HG02571 (cell line): ENCODE measurements around the gene NATD1.
"Not testable (repeated sequence)": the region's sequence is repeated elsewhere in the genome, so short reads cannot be mapped to it uniquely, and the experiment has no call there.

ENCODE experiments used
- ATAC-seq: cut with Tn5 transposase; IDR thresholded peaks from one replicate; pipeline ENCODE4 v1.9.1; 2021; ENCODE audit warnings: mild to moderate bottlenecking, moderate library complexity; ENCODE audit not compliant: unreplicated experiment

Gene NATD1

DNA sequence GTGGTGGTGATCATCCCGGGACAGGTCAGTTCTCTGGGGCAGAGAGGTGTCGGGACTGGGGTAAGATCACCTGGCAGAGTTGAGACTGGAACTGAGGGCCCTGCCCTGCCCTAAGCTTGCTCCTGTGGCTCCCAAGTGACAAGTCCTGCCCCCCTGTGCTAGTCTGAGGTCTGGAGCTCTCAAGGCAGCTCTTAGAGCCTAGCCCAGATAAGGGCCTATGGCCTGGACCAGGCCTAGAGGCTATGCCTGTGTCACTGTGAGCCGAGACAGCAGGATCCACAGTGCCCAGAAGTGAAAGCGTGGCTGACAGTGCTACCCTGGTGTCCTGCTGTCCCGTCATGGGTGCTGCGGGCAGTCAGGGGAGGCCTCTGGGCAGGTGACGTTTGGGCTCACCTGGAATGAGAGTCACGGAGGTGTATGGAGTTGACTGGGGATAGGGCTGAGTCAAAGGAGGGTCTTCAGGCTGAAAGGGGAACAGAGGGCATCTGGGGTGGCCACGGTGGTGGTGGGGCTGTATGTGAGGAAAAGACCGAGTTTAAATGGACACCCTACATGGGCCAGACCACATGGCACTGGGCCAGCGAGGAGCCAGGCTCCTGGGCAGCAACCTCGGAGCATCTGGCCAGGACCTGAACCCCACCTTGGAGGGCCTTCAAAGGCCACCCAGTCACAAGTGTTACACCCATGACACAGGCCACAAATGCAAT is 5.5 kb downstream of the NATD1 start:
- no peak for ATAC-seq

DNA sequence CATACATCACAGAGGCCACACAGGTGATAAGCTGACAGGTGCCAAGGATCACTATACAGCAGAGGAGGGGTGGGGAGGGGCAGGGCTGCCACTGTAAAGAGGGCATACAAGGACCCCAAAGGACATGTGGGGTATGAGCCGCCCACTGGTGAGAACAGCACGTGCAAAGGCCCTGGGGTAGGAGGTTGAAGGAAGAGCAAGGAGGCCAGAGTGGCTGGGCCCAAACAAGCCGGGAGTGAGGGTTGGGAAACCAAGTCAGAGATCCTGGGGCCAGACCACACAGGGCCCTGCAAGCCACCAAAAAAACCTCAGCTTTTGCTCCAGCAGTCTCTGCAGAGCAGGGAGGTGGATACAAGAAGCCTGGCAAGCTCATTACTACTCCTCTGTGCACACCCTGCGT is 6.5 kb downstream of the NATD1 start:
- ATAC-seq = no peak

DNA sequence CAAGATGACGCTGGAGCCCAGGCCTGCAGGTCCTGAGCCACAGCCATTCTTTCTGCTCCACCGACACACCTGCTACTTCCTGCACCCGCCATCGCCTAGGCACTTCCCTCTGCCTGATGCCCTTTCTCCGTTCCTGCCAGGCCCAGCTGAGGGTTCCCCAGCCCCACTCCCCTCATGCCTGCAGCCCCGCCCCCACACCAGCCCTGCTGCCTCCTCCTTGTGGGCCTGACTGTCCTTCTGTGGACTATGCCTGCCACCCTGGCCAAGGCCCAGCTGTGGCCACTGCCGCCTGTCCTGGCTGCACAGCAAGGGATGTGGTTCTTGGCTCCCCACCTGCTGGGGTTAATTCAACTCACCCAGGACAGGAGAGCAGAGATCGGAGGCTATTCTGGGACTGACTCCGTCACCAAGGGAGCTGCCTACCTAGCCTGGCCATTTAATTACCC is 7.5 kb downstream of the NATD1 start:
- no peak for ATAC-seq

- ATAC-seq = no peak
Observed at GRCh38 chr17:21243516-21244303, 9.5 kb downstream of the NATD1 start.

- no peak for ATAC-seq
Observed at GRCh38 chr17:21242780-21243515, 10.3 kb downstream of the NATD1 start.

DNA sequence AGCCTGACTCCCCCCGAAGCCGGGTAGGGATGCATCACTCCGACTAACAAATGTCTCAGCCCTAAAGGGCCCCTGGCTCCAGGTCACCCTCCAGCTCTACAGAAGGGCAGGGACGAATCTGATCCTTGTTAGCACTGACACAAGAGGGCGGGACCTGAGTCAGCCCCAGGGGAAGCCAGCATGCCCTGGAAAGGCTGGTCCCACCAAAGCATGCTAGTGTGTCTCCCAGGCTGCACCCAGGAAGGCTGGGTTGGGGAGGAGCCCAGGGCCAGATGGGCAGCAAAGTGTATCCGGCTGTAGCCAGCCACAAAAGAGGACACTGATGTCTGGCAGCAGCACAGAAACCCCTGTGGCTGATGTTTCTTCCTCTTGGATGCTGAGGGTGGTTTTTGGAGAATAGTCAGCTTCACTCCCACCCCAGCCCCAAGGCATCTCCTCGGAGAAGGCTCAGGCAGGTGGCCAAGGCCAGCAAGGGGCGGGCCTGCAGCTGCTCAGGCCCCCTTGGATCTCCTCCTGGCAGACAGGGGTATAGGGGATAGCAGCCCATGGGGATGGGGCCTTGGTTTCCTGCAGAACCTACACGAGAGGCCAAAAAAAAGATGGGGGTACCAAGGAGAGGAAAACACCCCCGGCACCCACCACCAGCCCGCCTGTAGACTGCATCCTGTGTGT is 11.0 kb downstream of the NATD1 start:
- no peak for ATAC-seq

GRCh38 chr17:21241564-21241963 is 11.6 kb downstream of the NATD1 start:
- no peak for ATAC-seq

GRCh38 chr17:21240369-21241055 is 12.7 kb downstream of the NATD1 start:
- no peak for ATAC-seq

- ATAC-seq = no peak
Observed at GRCh38 chr17:21239680-21240368, 13.4 kb downstream of the NATD1 start.

- no peak for ATAC-seq
Observed at GRCh38 chr17:21235921-21236320, 17.3 kb downstream of the NATD1 start.

GRCh38 chr17:21233581-21234347 is 19.4 kb downstream of the NATD1 start:
- ATAC-seq = no peak

DNA sequence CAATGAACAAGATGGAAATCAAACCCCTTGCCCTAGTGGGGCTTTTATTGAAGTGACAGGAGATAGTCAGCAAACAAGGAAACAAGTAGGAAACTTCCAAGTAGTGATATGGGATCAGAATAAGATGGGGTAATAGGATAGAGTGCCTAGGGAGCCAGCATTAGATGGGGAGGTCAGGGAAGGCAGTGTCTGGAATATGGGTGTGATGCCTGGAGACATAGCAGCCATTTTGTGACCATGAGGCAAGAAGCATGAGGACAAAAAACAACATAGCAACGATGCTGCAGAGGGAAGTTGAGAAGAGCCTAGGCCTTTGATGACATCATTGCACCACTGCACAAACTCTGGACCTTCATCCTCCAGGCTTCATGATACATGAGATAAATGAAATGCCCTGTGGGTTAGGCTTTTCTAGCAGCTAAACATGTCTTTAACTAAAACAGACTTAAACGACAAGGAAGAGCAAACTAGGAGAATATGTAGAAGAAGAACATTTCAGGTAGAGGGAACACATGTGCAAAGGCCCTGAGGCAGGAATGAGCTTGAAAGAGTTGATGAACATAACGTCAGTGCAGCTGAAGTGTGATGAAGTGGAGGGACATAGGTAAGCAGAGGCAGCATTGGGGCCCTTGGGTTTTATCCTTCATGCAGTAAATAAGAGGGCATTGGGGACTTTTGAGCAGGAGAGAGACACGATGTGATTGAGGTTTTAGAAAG is 21.0 kb downstream of the NATD1 start:
- ATAC-seq = no peak

- ATAC-seq = no peak
Observed at GRCh38 chr17:21231533-21231932, 21.7 kb downstream of the NATD1 start.

DNA sequence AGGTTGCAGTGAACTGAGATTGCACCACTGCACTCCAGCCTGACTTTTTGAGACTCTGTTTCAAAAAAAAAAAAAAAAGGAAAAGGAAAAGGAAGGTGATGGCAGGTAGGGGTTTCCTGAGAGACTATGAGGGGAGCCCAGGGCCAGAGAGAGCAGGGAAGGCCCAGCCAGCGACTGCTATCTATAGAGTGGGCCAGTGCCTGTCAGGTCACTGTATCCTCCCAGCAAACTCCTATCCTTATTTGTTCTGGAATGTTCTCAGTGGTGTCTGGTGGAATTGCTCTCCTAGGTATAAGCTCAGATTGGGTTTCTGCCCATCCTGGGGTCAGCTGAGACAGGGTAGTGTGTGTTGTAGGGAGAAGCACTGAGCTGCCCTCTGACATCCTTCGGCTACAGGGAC is 24.4 kb downstream of the NATD1 start:
- no peak for ATAC-seq

- no peak for ATAC-seq
Observed at GRCh38 chr17:21228111-21228510, 25.1 kb downstream of the NATD1 start.

- not testable (repeated sequence) for ATAC-seq
Observed at GRCh38 chr17:21227277-21227676, 25.9 kb downstream of the NATD1 start.

DNA sequence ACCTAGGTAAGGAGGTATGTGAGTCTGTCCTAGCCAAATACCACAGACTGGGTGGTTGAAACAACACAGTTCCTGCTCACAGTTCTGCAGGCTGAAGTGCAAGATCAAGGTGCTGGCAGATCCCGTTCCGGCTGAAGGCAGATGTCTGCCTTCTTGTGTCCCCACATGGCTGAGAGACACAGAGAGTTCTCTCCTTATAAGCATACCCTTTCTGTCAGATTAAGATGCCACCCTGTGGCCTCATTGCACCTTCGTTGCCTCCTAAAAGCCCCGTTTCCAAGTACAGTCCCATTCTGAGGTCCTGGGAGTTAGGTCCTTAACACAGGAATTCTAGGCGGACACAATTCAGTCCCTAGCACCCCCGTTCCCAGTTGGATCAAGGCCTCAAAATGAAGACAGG is 30.1 kb downstream of the NATD1 start:
- ATAC-seq = no peak

DNA sequence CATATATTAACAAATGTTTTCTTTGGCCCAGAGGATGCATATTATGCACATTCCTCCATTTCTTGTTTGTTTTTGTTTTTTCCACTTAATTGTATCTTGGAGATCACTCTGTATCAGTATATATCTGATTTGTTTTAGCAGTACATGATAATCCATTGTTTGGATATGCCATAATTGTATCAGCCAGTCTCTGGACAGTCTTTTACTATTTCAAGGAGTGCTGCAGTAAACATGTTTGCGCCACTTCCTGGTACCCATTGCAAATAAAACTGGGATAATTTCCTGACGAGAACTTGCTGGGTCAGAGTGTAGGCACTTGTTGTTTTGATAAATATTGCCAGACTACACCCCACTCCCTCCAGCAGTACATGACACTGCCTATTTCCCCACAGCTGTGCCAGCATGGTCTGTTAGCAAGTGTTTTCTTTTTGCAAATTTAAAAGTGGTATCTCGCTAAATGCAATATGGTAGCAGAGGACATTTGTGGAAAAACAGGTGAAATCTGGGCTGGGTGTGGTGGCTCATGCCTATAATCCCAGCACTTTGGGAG is 34.3 kb downstream of the NATD1 start:
- ATAC-seq = no peak
